ENCODE results near the gene UNCX.
"Not testable (repeated sequence)": the region's sequence is repeated elsewhere in the genome, so short reads cannot be mapped to it uniquely, and the experiment has no call there.

The UNCX gene

GRCh38 chr7:1200045-1200444, 32.6 kb upstream of the UNCX start:
- H3K9ac ChIP-seq (ENCODE audit: low read depth in 1 of 2, low read length in 2 of 2): no peak overlapping the region
- peaks cover 4 to 6% of the 10 kb centered on the region in 2 donors for H3K27me3 ChIP-seq (ENCODE audit: control insufficient read depth in 2 of 2, insufficient read depth in 2 of 2, low read length in 2 of 2)
- no peaks in the 10 kb centered on the region for H3K36me3 ChIP-seq (ENCODE audit: control insufficient read depth in 2 of 2, insufficient read depth in 2 of 2, low read length in 2 of 2)

GRCh38 chr7:1201916-1202315, 30.8 kb upstream of the UNCX start:
- peaks cover 0 to 3% of the 10 kb centered on the region in 2 donors for H3K27me3 ChIP-seq (ENCODE audit: control insufficient read depth in 2 of 2, insufficient read depth in 2 of 2, low read length in 2 of 2)
- no peaks in the 10 kb centered on the region for H3K9me3 ChIP-seq (ENCODE audit: control insufficient read depth in 2 of 2, low read length in 2 of 2)

More at GRCh38 chr7:1200045-1200444, 32.6 kb upstream of the UNCX start:
- Histone ChIP-seq H3K9me3 (ENCODE audit: control insufficient read depth in 2 of 2, low read length in 2 of 2) (no peaks in the 10 kb centered on the region), H3K27ac (ENCODE audit: low read depth in 2 of 2, low read length in 2 of 2) (no peak overlapping the region), H3K4me3 (ENCODE audit: low read length in 2 of 2) (no peak overlapping the region), H3K4me1 (ENCODE audit: control insufficient read depth in 2 of 2, insufficient read depth in 2 of 2, low read length in 2 of 2) (no peaks in the 10 kb centered on the region)

DNA sequence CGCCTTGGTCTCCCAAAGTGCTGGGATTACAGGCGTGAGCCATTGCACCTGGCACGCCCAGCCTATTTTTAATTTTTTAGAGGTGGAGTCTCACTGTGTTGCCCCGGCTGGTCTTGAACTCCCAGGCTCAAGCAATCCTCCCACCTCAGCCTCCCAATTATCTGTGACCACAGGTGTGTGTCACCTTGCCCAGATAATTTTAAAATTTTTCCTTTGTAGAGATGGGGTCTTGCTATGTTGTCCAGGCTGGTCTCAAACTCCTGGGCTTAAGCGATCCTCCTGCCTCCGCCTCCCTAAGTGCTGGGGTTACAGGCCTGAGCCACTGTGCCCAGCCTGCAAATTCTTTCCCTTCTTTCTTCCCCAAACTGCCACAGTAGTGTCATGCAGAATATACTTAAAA, 29.8 kb upstream of the UNCX start:
- H3K27me3 ChIP-seq (ENCODE audit: control insufficient read depth in 2 of 2, insufficient read depth in 2 of 2, low read length in 2 of 2); H3K4me1 ChIP-seq (ENCODE audit: control insufficient read depth in 2 of 2, insufficient read depth in 2 of 2, low read length in 2 of 2); H3K27ac ChIP-seq (ENCODE audit: low read depth in 2 of 2, low read length in 2 of 2); H3K9ac ChIP-seq (ENCODE audit: low read depth in 1 of 2, low read length in 2 of 2); H3K4me3 ChIP-seq (ENCODE audit: low read length in 2 of 2); H3K36me3 ChIP-seq (ENCODE audit: control insufficient read depth in 2 of 2, insufficient read depth in 2 of 2, low read length in 2 of 2); H3K9me3 ChIP-seq (ENCODE audit: control insufficient read depth in 2 of 2, low read length in 2 of 2): not testable (repeated sequence)

More at GRCh38 chr7:1201916-1202315, 30.8 kb upstream of the UNCX start:
- H3K27ac ChIP-seq (ENCODE audit: low read depth in 2 of 2, low read length in 2 of 2): no peak overlapping the region
- no peaks in the 10 kb centered on the region for H3K4me1 ChIP-seq (ENCODE audit: control insufficient read depth in 2 of 2, insufficient read depth in 2 of 2, low read length in 2 of 2)
- H3K36me3 ChIP-seq (ENCODE audit: control insufficient read depth in 2 of 2, insufficient read depth in 2 of 2, low read length in 2 of 2): no peaks in the 10 kb centered on the region
- H3K4me3 ChIP-seq (ENCODE audit: low read length in 2 of 2): no peak overlapping the region
- no peak overlapping the region for H3K9ac ChIP-seq (ENCODE audit: low read depth in 1 of 2, low read length in 2 of 2)

- H3K9me3 ChIP-seq (ENCODE audit: control insufficient read depth in 2 of 2, low read length in 2 of 2): no peaks in the 10 kb centered on the region
- no peak overlapping the region for H3K4me3 ChIP-seq (ENCODE audit: low read length in 2 of 2)
- H3K27ac ChIP-seq (ENCODE audit: low read depth in 2 of 2, low read length in 2 of 2): no peak overlapping the region
- H3K36me3 ChIP-seq (ENCODE audit: control insufficient read depth in 2 of 2, insufficient read depth in 2 of 2, low read length in 2 of 2): no peaks in the 10 kb centered on the region
- H3K4me1 ChIP-seq (ENCODE audit: control insufficient read depth in 2 of 2, insufficient read depth in 2 of 2, low read length in 2 of 2): no peaks in the 10 kb centered on the region
- no peak overlapping the region for H3K9ac ChIP-seq (ENCODE audit: low read depth in 1 of 2, low read length in 2 of 2)
- H3K27me3 ChIP-seq (ENCODE audit: control insufficient read depth in 2 of 2, insufficient read depth in 2 of 2, low read length in 2 of 2): peaks cover 7 to 9% of the 10 kb centered on the region in 2 donors
Observed at GRCh38 chr7:1204460-1205140, 28.1 kb upstream of the UNCX start.

- not testable (repeated sequence) for H3K4me3 ChIP-seq (ENCODE audit: low read length in 2 of 2); H3K36me3 ChIP-seq (ENCODE audit: control insufficient read depth in 2 of 2, insufficient read depth in 2 of 2, low read length in 2 of 2); H3K4me1 ChIP-seq (ENCODE audit: control insufficient read depth in 2 of 2, insufficient read depth in 2 of 2, low read length in 2 of 2); H3K9ac ChIP-seq (ENCODE audit: low read depth in 1 of 2, low read length in 2 of 2); H3K27ac ChIP-seq (ENCODE audit: low read depth in 2 of 2, low read length in 2 of 2); H3K9me3 ChIP-seq (ENCODE audit: control insufficient read depth in 2 of 2, low read length in 2 of 2)
- peaks cover 10 to 15% of the 10 kb centered on the region in 2 donors for H3K27me3 ChIP-seq (ENCODE audit: control insufficient read depth in 2 of 2, insufficient read depth in 2 of 2, low read length in 2 of 2)
Observed at GRCh38 chr7:1205742-1206141, 26.9 kb upstream of the UNCX start.

DNA sequence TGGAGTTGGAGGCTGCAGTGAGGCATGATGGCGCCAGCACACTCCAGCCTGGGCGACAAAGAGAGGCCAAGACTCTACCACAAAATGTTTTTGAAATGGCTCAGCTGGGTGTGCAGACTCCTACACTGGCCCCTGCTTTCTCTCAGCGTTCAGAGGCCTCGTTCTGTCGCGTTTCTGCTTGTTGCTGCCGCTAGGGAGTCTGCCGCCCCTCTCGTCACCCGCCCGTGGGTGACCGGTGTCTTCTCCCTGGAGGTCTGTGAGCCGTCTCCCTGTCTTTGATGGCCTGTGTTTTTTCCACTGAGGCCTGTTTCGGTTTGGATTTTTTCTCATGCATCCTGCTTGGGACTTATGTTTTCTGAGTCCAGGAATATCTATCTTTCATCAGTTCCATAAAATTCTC, 23.6 kb upstream of the UNCX start:
- no peaks in the 10 kb centered on the region for H3K9me3 ChIP-seq (ENCODE audit: control insufficient read depth in 2 of 2, low read length in 2 of 2)
- no peak overlapping the region for H3K4me3 ChIP-seq (ENCODE audit: low read length in 2 of 2)
- no peak overlapping the region for H3K9ac ChIP-seq (ENCODE audit: low read depth in 1 of 2, low read length in 2 of 2)
- no peak overlapping the region for H3K27ac ChIP-seq (ENCODE audit: low read depth in 2 of 2, low read length in 2 of 2)
- no peaks in the 10 kb centered on the region for H3K4me1 ChIP-seq (ENCODE audit: control insufficient read depth in 2 of 2, insufficient read depth in 2 of 2, low read length in 2 of 2)
- no peaks in the 10 kb centered on the region for H3K36me3 ChIP-seq (ENCODE audit: control insufficient read depth in 2 of 2, insufficient read depth in 2 of 2, low read length in 2 of 2)
- H3K27me3 ChIP-seq (ENCODE audit: control insufficient read depth in 2 of 2, insufficient read depth in 2 of 2, low read length in 2 of 2): peaks cover 19 to 30% of the 10 kb centered on the region in 2 donors

DNA sequence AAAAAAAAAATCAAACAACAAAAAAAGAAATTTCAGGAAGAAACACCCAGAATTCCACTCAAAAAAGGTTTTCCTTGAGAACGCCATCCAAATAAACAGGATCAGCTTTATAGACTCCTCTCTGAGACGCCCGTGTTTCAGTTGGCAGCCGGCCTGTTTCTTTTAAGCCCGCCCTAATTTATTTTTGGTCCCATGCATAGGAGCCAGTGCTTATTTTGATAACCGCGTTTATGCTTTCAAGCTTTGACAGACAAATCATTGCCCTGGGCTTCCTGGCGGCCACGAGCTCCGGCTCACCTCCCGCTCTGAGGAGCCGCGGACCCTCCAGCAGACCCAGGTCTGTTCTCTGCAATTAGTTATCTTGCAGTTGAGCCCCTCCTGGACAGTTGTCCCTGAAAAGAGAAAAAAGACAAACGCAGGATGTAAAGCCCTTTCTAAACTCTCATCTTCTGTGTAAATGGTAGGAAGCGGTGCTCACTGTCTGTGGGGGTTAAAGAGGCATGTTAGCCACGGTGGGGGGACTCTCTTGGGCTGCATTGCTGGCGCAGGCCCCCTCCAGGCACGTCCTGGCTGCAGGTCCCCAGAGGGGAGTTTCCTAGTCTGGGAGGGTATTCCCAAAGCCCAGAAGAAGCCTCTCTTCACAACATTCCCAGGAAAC, 22.2 kb upstream of the UNCX start:
- Histone ChIP-seq H3K9ac (ENCODE audit: low read depth in 1 of 2, low read length in 2 of 2) (no peak overlapping the region), H3K27me3 (ENCODE audit: control insufficient read depth in 2 of 2, insufficient read depth in 2 of 2, low read length in 2 of 2) (peaks cover 21 to 30% of the 10 kb centered on the region in 2 donors), H3K36me3 (ENCODE audit: control insufficient read depth in 2 of 2, insufficient read depth in 2 of 2, low read length in 2 of 2) (no peaks in the 10 kb centered on the region), H3K9me3 (ENCODE audit: control insufficient read depth in 2 of 2, low read length in 2 of 2) (no peaks in the 10 kb centered on the region), H3K4me3 (ENCODE audit: low read length in 2 of 2) (no peak overlapping the region), H3K27ac (ENCODE audit: low read depth in 2 of 2, low read length in 2 of 2) (no peak overlapping the region), H3K4me1 (ENCODE audit: control insufficient read depth in 2 of 2, insufficient read depth in 2 of 2, low read length in 2 of 2) (no peaks in the 10 kb centered on the region)

GRCh38 chr7:1210979-1211608, 21.6 kb upstream of the UNCX start:
- Histone ChIP-seq H3K4me3 (ENCODE audit: low read length in 2 of 2) (no peak overlapping the region), H3K27me3 (ENCODE audit: control insufficient read depth in 2 of 2, insufficient read depth in 2 of 2, low read length in 2 of 2) (peaks cover 21 to 30% of the 10 kb centered on the region in 2 donors), H3K36me3 (ENCODE audit: control insufficient read depth in 2 of 2, insufficient read depth in 2 of 2, low read length in 2 of 2) (no peaks in the 10 kb centered on the region), H3K4me1 (ENCODE audit: control insufficient read depth in 2 of 2, insufficient read depth in 2 of 2, low read length in 2 of 2) (no peaks in the 10 kb centered on the region), H3K9ac (ENCODE audit: low read depth in 1 of 2, low read length in 2 of 2) (no peak overlapping the region), H3K27ac (ENCODE audit: low read depth in 2 of 2, low read length in 2 of 2) (no peak overlapping the region), H3K9me3 (ENCODE audit: control insufficient read depth in 2 of 2, low read length in 2 of 2) (no peaks in the 10 kb centered on the region)

GRCh38 chr7:1211611-1212010, 21.1 kb upstream of the UNCX start:
- no peaks in the 10 kb centered on the region for H3K36me3 ChIP-seq (ENCODE audit: control insufficient read depth in 2 of 2, insufficient read depth in 2 of 2, low read length in 2 of 2)
- H3K27me3 ChIP-seq (ENCODE audit: control insufficient read depth in 2 of 2, insufficient read depth in 2 of 2, low read length in 2 of 2): peaks cover 21 to 30% of the 10 kb centered on the region in 2 donors
- H3K27ac ChIP-seq (ENCODE audit: low read depth in 2 of 2, low read length in 2 of 2): no peak overlapping the region
- no peak overlapping the region for H3K4me3 ChIP-seq (ENCODE audit: low read length in 2 of 2)
- H3K9ac ChIP-seq (ENCODE audit: low read depth in 1 of 2, low read length in 2 of 2): no peak overlapping the region
- no peaks in the 10 kb centered on the region for H3K4me1 ChIP-seq (ENCODE audit: control insufficient read depth in 2 of 2, insufficient read depth in 2 of 2, low read length in 2 of 2)
- no peaks in the 10 kb centered on the region for H3K9me3 ChIP-seq (ENCODE audit: control insufficient read depth in 2 of 2, low read length in 2 of 2)

- not testable (repeated sequence) for H3K27ac ChIP-seq (ENCODE audit: low read depth in 2 of 2, low read length in 2 of 2); H3K36me3 ChIP-seq (ENCODE audit: control insufficient read depth in 2 of 2, insufficient read depth in 2 of 2, low read length in 2 of 2); H3K4me3 ChIP-seq (ENCODE audit: low read length in 2 of 2); H3K9ac ChIP-seq (ENCODE audit: low read depth in 1 of 2, low read length in 2 of 2); H3K4me1 ChIP-seq (ENCODE audit: control insufficient read depth in 2 of 2, insufficient read depth in 2 of 2, low read length in 2 of 2); H3K9me3 ChIP-seq (ENCODE audit: control insufficient read depth in 2 of 2, low read length in 2 of 2)
- H3K27me3 ChIP-seq (ENCODE audit: control insufficient read depth in 2 of 2, insufficient read depth in 2 of 2, low read length in 2 of 2): peaks cover 21 to 30% of the 10 kb centered on the region in 2 donors
Observed at GRCh38 chr7:1212025-1212424, 20.6 kb upstream of the UNCX start.

Measured in mucosa of rectum (tissue), 2 donors.